ENCODE results near the gene CFAP91. TPM values are rescaled to one million over a fixed set of nuclear protein-coding genes. Genes with fewer than 3 reads are reported as not detected.

Gene CFAP91
- polyA plus RNA-seq, 1 donor from 2014 or later = 14.2 TPM

DNA sequence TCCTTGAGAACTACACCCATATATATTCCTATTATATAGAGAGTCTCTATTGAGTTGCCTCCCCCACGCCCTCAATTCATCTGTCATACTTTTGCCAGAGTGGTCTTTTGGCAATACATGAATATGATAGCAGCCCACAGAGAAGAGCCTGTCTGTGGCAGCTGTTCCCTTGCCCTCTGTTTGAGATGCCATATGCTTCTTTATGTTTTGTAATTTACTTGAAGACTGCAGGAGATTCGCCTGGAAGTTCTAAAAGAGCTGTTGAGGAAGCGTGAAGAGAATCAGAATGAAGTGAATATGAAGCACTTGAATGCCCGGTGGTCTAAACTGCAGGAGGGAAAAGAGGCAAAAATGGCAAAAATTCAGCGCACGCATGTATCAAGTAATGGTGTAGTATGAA is 27.2 kb downstream of the CFAP91 start:
- no peak overlapping the region for H3K4me2 ChIP-seq (ENCODE audit: low read length)
- H2AFZ ChIP-seq (ENCODE audit: low read depth, low read length) = no peak overlapping the region
- no peak overlapping the region for H3K27ac ChIP-seq (ENCODE audit: low read length)
- H3K27me3 ChIP-seq (ENCODE audit: insufficient read depth, low read depth, low read length) = no peaks in the 10 kb centered on the region
- H3K36me3 ChIP-seq (ENCODE audit: insufficient read depth, low read length) = no peaks in the 10 kb centered on the region
- H3K79me2 ChIP-seq (replicated peaks; ENCODE audit: insufficient read depth, low read length) = no peaks in the 10 kb centered on the region
- H3K9ac ChIP-seq (ENCODE audit: low read length) = no peak overlapping the region
- no peaks in the 10 kb centered on the region for H3K9me2 ChIP-seq (ENCODE audit: insufficient read depth, low read length)
- H3K9me3 ChIP-seq (ENCODE audit: low read length) = no peaks in the 10 kb centered on the region
- no peaks in the 10 kb centered on the region for H3F3A ChIP-seq (ENCODE audit: insufficient read depth, low read length, poor library complexity, severe bottlenecking)
- no peak overlapping the region for H3K4me3 ChIP-seq (ENCODE audit: low read length)
- no peaks in the 10 kb centered on the region for H4K20me1 ChIP-seq (ENCODE audit: insufficient read depth)
- TF ChIP-seq, protein P1, sequence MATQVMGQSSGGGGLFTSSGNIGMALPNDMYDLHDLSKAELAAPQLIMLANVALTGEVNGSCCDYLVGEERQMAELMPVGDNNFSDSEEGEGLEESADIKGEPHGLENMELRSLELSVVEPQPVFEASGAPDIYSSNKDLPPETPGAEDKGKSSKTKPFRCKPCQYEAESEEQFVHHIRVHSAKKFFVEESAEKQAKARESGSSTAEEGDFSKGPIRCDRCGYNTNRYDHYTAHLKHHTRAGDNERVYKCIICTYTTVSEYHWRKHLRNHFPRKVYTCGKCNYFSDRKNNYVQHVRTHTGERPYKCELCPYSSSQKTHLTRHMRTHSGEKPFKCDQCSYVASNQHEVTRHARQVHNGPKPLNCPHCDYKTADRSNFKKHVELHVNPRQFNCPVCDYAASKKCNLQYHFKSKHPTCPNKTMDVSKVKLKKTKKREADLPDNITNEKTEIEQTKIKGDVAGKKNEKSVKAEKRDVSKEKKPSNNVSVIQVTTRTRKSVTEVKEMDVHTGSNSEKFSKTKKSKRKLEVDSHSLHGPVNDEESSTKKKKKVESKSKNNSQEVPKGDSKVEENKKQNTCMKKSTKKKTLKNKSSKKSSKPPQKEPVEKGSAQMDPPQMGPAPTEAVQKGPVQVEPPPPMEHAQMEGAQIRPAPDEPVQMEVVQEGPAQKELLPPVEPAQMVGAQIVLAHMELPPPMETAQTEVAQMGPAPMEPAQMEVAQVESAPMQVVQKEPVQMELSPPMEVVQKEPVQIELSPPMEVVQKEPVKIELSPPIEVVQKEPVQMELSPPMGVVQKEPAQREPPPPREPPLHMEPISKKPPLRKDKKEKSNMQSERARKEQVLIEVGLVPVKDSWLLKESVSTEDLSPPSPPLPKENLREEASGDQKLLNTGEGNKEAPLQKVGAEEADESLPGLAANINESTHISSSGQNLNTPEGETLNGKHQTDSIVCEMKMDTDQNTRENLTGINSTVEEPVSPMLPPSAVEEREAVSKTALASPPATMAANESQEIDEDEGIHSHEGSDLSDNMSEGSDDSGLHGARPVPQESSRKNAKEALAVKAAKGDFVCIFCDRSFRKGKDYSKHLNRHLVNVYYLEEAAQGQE (IDR thresholded peaks at IDR 0.05; ENCODE audit: borderline replicate concordance) = no peak
- TF ChIP-seq TAF1 (IDR thresholded peaks at IDR 0.05; ENCODE audit: low read depth) (no peak), MXI1 (conservative IDR thresholded peaks at IDR 0.05; ENCODE audit: poor library complexity, severe bottlenecking) (no peak), EP300 (conservative IDR thresholded peaks at IDR 0.05; ENCODE audit: poor library complexity, severe bottlenecking) (no peak), EZH2 (IDR thresholded peaks at IDR 0.05; ENCODE audit: borderline replicate concordance, insufficient read depth, low read length, poor library complexity, severe bottlenecking) (no peak), RAD21 (conservative IDR thresholded peaks at IDR 0.05) (no peak), SMC3 (conservative IDR thresholded peaks at IDR 0.05; ENCODE audit: poor library complexity) (no peak), POLR2AphosphoS5 (IDR thresholded peaks at IDR 0.05) (no peak)
- TF ChIP-seq, protein P2, sequence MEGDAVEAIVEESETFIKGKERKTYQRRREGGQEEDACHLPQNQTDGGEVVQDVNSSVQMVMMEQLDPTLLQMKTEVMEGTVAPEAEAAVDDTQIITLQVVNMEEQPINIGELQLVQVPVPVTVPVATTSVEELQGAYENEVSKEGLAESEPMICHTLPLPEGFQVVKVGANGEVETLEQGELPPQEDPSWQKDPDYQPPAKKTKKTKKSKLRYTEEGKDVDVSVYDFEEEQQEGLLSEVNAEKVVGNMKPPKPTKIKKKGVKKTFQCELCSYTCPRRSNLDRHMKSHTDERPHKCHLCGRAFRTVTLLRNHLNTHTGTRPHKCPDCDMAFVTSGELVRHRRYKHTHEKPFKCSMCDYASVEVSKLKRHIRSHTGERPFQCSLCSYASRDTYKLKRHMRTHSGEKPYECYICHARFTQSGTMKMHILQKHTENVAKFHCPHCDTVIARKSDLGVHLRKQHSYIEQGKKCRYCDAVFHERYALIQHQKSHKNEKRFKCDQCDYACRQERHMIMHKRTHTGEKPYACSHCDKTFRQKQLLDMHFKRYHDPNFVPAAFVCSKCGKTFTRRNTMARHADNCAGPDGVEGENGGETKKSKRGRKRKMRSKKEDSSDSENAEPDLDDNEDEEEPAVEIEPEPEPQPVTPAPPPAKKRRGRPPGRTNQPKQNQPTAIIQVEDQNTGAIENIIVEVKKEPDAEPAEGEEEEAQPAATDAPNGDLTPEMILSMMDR (IDR thresholded peaks at IDR 0.05; ENCODE audit: poor library complexity, severe bottlenecking) = no peak

DNA sequence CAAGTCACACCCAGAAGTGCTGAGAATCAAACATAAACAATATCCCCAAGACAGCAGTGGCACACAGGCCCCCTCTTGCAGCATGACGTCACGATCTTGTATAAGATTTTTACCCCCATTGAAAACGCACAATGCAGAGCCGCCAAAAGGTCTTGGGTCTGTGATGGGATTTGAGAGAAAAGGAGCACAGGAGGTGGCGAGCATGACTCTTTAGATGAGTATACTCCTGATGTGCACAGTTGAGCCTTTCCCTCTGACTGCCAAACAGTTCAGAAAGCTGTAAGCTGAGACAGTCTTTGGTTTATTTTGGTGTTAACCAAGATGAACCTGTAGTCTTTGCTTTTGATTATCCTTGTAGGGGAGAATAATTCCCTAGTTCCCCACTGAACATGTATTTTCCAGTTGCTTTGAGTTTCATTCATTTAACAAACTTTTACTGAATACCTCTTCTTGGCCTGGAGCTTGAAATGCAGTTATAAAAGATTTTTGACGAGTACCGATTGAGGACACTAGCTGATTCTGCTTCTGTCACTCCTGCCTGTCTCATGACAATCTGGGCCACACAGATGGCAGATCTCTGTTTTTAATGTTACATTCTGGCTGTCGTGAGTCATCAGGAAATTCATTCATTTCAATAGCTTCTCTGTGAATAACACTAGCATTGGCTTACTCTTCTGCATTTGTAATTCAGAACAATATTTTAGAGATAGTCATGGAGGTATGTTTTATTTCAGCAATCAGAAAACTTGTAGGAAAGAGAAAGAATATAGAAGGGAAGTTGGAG is 28.9 kb downstream of the CFAP91 start:
- Histone ChIP-seq H2AFZ (ENCODE audit: low read depth, low read length) (no peak overlapping the region), H3K27me3 (ENCODE audit: insufficient read depth, low read depth, low read length) (no peaks in the 10 kb centered on the region), H3K4me2 (ENCODE audit: low read length) (no peak overlapping the region), H3K9ac (ENCODE audit: low read length) (no peak overlapping the region), H3F3A (ENCODE audit: insufficient read depth, low read length, poor library complexity, severe bottlenecking) (no peaks in the 10 kb centered on the region), H3K79me2 (replicated peaks; ENCODE audit: insufficient read depth, low read length) (no peaks in the 10 kb centered on the region), H3K9me2 (ENCODE audit: insufficient read depth, low read length) (no peaks in the 10 kb centered on the region), H4K20me1 (ENCODE audit: insufficient read depth) (no peaks in the 10 kb centered on the region), H3K27ac (ENCODE audit: low read length) (no peak overlapping the region), H3K36me3 (ENCODE audit: insufficient read depth, low read length) (no peaks in the 10 kb centered on the region), H3K4me3 (ENCODE audit: low read length) (no peak overlapping the region), H3K9me3 (ENCODE audit: low read length) (no peaks in the 10 kb centered on the region)
- no peak for TF ChIP-seq EP300 (conservative IDR thresholded peaks at IDR 0.05; ENCODE audit: poor library complexity, severe bottlenecking)
- TF ChIP-seq TAF1 (IDR thresholded peaks at IDR 0.05; ENCODE audit: low read depth) = no peak
- TF ChIP-seq, protein P2 (IDR thresholded peaks at IDR 0.05; ENCODE audit: poor library complexity, severe bottlenecking) = no peak
- TF ChIP-seq POLR2AphosphoS5 (IDR thresholded peaks at IDR 0.05) = no peak
- TF ChIP-seq SMC3 (conservative IDR thresholded peaks at IDR 0.05; ENCODE audit: poor library complexity) = no peak
- TF ChIP-seq, protein P1 (IDR thresholded peaks at IDR 0.05; ENCODE audit: borderline replicate concordance) = no peak
- TF ChIP-seq MXI1 (conservative IDR thresholded peaks at IDR 0.05; ENCODE audit: poor library complexity, severe bottlenecking) = no peak
- TF ChIP-seq EZH2 (IDR thresholded peaks at IDR 0.05; ENCODE audit: borderline replicate concordance, insufficient read depth, low read length, poor library complexity, severe bottlenecking) = no peak
